Uterus (tissue), 2 donors: Measurements from ENCODE around the gene E2F2.

Experiments
- CTCF ChIP-seq, 4 experiments: fragments of 200-600 bp in 2 of 4; fragments of 450-650 bp in 2 of 4; sonication (generic) in 2 of 4; IDR thresholded peaks; one replicate each; pipeline ENCODE4 v1.5.1; 2016 to 2019; ENCODE audit warnings: antibody characterized with exemption in 4 of 4, mild to moderate bottlenecking in 2 of 4, moderate library complexity in 1 of 4
- POLR2A ChIP-seq, 2 donors: fragments of 450-650 bp; IDR thresholded peaks; one replicate each; pipeline ENCODE4 v1.6.1; 2016; ENCODE audit warnings: antibody characterized with exemption in 2 of 2, mild to moderate bottlenecking in 1 of 2, moderate library complexity in 1 of 2

DNA sequence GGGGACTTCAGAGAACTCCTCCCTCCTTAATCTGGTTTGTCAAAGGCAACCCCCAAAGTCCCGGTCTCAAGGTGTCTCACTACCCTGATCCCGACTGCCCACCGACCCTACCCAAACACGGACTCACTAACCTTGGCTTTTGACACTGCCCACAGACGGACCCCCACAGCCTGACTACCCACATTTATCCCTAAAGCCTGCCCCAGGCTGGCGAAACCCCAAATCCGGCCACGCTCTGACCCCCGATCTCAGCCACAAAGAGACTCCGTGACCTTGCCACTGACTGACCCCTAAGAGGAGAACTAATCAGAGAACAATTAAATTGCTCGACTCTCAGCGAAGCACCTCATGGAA, 23.1 kb upstream of the E2F2 start:
- TF ChIP-seq CTCF (IDR thresholded peaks at IDR 0.05), result no peak
- TF ChIP-seq POLR2A (IDR thresholded peaks at IDR 0.05), result no peak
